ENCODE data around the gene KCNMA1. TPM values are rescaled to one million over a fixed set of nuclear protein-coding genes. Genes with fewer than 3 reads are reported as not detected.

KCNMA1 gene
- total and polyA plus RNA-seq, 2 donors (not counting 1 experiment from before 2014, with no cell fraction given) = 0.82 to 3.1 TPM

DNA sequence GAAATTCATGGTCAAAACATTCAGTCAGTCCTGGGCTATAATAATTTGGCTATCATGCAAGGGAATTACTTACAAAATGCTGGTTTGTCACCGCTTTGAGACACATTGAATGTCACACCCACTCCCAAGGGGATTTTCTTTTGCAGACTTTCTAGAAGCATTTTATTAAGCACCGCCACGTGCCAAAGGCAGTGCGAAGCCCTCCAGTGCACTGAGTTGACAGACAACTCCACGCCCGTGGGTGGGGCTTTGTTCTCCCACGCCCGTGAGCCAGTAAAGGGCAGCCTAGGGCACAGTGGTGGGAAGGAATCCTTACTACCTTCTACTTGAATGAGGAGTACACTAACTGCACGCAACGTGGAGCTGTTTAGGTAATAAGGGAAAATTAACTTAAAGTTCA is 515.8 kb downstream of the KCNMA1 start:
- Mint-ChIP-seq H3K4me3 (no peak overlapping the region), H3K9me3 (ENCODE audit: insufficient read depth) (no peaks in the 10 kb centered on the region), H3K27ac (no peak overlapping the region), H3K4me1 (no peaks in the 10 kb centered on the region), H3K27me3 (peaks cover 2% of the 10 kb centered on the region)
- no peaks in the 10 kb centered on the region for H3K4me1 ChIP-seq (ENCODE audit: control insufficient read depth in 2 of 2, insufficient read depth in 2 of 2, low read length in 2 of 2)
- intact Hi-C loops (cut with micrococcal nuclease) = no loop called here
- no peaks in the 10 kb centered on the region for H3K36me3 ChIP-seq (replicated peaks in 1 of 2; ENCODE audit: control extremely low read depth in 1 of 2, control insufficient read depth in 1 of 2, extremely low read depth in 1 of 2, insufficient read depth in 2 of 2, low read length in 1 of 2)
- no peaks in the 10 kb centered on the region for H3K9me3 ChIP-seq (ENCODE audit: control extremely low read depth in 1 of 3, control insufficient read depth in 2 of 3, insufficient read depth in 1 of 3, low read length in 2 of 3)
- DNase-seq (no peak), ATAC-seq (ENCODE audit: low read depth) (no peak)
- no peaks in the 10 kb centered on the region for H3K79me2 ChIP-seq (ENCODE audit: control insufficient read depth, insufficient read depth, low read length)
- H3K27me3 ChIP-seq (replicated peaks in 1 of 4; ENCODE audit: control extremely low read depth in 1 of 4, control insufficient read depth in 3 of 4, insufficient read depth in 4 of 4, low read length in 3 of 4) = peaks cover 0 to 3% (median 0%) of the 10 kb centered on the region in 4 experiments
- H2AFZ ChIP-seq (ENCODE audit: insufficient read depth, low read depth, low read length, poor library complexity, severe bottlenecking) = no peak overlapping the region
- no peak overlapping the region for H3K27ac ChIP-seq (ENCODE audit: low read length in 2 of 2)
- no peaks in the 10 kb centered on the region for H4K20me1 ChIP-seq (ENCODE audit: control insufficient read depth, insufficient read depth, low read length, poor library complexity, severe bottlenecking)
- no peak overlapping the region for H3K4me3 ChIP-seq (ENCODE audit: control extremely low read depth in 1 of 5, extremely low read depth in 1 of 5, insufficient read depth in 1 of 5, low read depth in 2 of 5, low read length in 4 of 5)
- no peak overlapping the region for H3K4me2 ChIP-seq (replicated peaks; ENCODE audit: low read depth, low read length, poor library complexity, severe bottlenecking)
- TF ChIP-seq EZH2 (IDR thresholded peaks at IDR 0.05; ENCODE audit: borderline replicate concordance, insufficient read depth, low read depth, low read length, poor library complexity, severe bottlenecking) = no peak
- TF ChIP-seq, protein P1, sequence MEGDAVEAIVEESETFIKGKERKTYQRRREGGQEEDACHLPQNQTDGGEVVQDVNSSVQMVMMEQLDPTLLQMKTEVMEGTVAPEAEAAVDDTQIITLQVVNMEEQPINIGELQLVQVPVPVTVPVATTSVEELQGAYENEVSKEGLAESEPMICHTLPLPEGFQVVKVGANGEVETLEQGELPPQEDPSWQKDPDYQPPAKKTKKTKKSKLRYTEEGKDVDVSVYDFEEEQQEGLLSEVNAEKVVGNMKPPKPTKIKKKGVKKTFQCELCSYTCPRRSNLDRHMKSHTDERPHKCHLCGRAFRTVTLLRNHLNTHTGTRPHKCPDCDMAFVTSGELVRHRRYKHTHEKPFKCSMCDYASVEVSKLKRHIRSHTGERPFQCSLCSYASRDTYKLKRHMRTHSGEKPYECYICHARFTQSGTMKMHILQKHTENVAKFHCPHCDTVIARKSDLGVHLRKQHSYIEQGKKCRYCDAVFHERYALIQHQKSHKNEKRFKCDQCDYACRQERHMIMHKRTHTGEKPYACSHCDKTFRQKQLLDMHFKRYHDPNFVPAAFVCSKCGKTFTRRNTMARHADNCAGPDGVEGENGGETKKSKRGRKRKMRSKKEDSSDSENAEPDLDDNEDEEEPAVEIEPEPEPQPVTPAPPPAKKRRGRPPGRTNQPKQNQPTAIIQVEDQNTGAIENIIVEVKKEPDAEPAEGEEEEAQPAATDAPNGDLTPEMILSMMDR (IDR thresholded peaks at IDR 0.05) = no peak
- WGBS (ENCODE audit: insufficient coverage) = 81% methylated on average over 4 of the region's 10 CpGs
- ChIA-PET POLR2A (no interaction called here), CTCF (interaction anchor here (1.3 kb wide), 1 partner anchor 10 kb away, joined by 5 read pairs; no protein-coding TSS in a partner anchor)
- H3K9ac ChIP-seq (ENCODE audit: low read length) = no peak overlapping the region

DNA sequence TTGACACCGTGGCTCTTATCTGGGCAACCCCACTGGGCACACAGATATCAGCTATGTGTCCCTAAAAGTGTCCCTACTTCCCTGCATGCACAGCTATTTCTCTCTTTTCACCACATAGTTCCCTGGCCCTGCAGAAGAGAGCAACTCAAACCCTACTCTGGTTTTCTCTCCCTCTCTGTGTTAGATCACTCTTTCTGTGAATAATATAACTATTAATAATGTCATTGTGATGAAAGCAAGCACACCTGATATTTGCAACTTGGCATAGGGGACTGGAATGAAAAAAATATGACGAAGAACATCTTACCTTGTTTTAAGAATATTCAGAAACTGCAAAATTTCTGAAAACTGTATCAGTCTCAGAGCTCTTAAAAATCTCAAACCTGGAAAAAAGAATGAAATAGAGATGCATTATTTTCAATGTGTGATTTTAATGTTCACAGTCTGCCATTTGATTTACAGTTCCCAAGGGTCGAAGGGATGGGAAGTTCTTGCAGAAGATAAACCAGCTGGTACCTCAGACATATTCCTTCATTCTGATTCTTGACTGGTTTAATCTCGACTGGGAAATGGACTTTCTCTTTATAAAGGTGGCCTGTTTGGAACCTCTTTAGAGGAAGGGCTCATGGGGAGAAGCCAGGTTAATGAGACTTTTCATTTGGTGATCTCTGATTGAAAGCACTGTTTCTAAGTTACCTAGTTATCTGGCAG is 516.8 kb downstream of the KCNMA1 start:
- intact Hi-C loops (cut with micrococcal nuclease) = no loop called here

More for the DNA sequence above, 516.8 kb downstream of the KCNMA1 start:
- no peaks in the 10 kb centered on the region for H3K4me1 Mint-ChIP-seq
- no peak overlapping the region for H2AFZ ChIP-seq (ENCODE audit: insufficient read depth, low read depth, low read length, poor library complexity, severe bottlenecking)
- no peak overlapping the region for H3K4me3 ChIP-seq (ENCODE audit: control extremely low read depth in 1 of 5, extremely low read depth in 1 of 5, insufficient read depth in 1 of 5, low read depth in 2 of 5, low read length in 4 of 5)
- no peaks in the 10 kb centered on the region for H3K36me3 ChIP-seq (replicated peaks in 1 of 2; ENCODE audit: control extremely low read depth in 1 of 2, control insufficient read depth in 1 of 2, extremely low read depth in 1 of 2, insufficient read depth in 2 of 2, low read length in 1 of 2)
- peaks cover 0 to 3% (median 0%) of the 10 kb centered on the region in 4 experiments for H3K27me3 ChIP-seq (replicated peaks in 1 of 4; ENCODE audit: control extremely low read depth in 1 of 4, control insufficient read depth in 3 of 4, insufficient read depth in 4 of 4, low read length in 3 of 4)
- no peak overlapping the region for H3K9ac ChIP-seq (ENCODE audit: low read length)
- no peak overlapping the region for H3K4me3 Mint-ChIP-seq
- H3K79me2 ChIP-seq (ENCODE audit: control insufficient read depth, insufficient read depth, low read length) = no peaks in the 10 kb centered on the region
- no peaks in the 10 kb centered on the region for H4K20me1 ChIP-seq (ENCODE audit: control insufficient read depth, insufficient read depth, low read length, poor library complexity, severe bottlenecking)
- no peaks in the 10 kb centered on the region for H3K4me1 ChIP-seq (ENCODE audit: control insufficient read depth in 2 of 2, insufficient read depth in 2 of 2, low read length in 2 of 2)
- H3K9me3 Mint-ChIP-seq (ENCODE audit: insufficient read depth) = no peaks in the 10 kb centered on the region
- no peak overlapping the region for H3K4me2 ChIP-seq (replicated peaks; ENCODE audit: low read depth, low read length, poor library complexity, severe bottlenecking)
- no peaks in the 10 kb centered on the region for H3K9me3 ChIP-seq (ENCODE audit: control extremely low read depth in 1 of 3, control insufficient read depth in 2 of 3, insufficient read depth in 1 of 3, low read length in 2 of 3)
- WGBS (ENCODE audit: insufficient coverage) = 90% methylated on average over 1 of the region's 4 CpGs
- ATAC-seq (ENCODE audit: low read depth) (no peak), DNase-seq (no peak)
- ChIA-PET POLR2A (no interaction called here), CTCF (interaction anchor here (1.3 kb wide), 1 partner anchor 9 kb away, joined by 5 read pairs; no protein-coding TSS in a partner anchor)
- no peak overlapping the region for H3K27ac Mint-ChIP-seq
- TF ChIP-seq, protein P1 (IDR thresholded peaks at IDR 0.05) = no peak
- TF ChIP-seq EZH2 (IDR thresholded peaks at IDR 0.05; ENCODE audit: borderline replicate concordance, insufficient read depth, low read depth, low read length, poor library complexity, severe bottlenecking) = no peak
- H3K27me3 Mint-ChIP-seq = no peaks in the 10 kb centered on the region
- no peak overlapping the region for H3K27ac ChIP-seq (ENCODE audit: low read length in 2 of 2)

Measured in B cell (primary cell).